Measurements from ENCODE around the gene FGFR1OP2. TPM values are rescaled to one million over a fixed set of nuclear protein-coding genes. Genes with fewer than 3 reads are reported as not detected.

FGFR1OP2 gene
- total RNA-seq, 1 donor from 2014 or later = 39.2 TPM

DNA sequence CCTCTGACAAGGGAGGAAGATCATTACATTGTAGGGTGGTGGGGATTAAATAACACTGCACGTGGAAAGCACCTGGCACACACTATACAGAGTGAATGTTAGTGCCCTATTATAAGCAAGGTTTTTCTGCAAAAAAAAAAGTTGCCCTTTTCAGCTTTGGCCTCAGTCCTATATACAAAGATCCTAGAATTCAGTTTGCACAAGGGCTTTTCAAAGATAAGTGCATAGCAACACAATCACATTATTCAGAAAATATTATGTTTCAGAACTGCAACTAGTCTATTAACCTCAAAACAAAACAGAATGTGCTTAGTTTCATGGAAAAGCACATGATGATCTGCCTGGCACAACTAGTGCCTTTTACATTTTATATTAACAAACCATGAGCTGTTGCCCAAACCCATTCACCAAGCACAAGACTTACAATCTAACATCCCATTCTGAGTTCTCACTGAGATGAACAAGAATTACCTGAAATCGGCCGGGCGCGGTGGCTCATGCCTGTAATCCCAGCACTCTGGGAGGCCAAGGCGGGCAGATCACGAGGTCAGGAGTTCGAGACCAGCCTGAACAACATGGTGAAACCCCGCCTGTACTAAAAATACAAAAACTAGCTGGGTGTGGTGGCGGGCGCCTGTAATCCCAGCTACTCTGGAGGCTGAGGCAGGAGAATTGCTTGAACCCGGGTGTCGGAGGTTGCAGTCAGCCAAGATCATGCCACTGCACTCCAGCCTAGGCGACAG lies 74.1 kb downstream of the FGFR1OP2 start:
- no peak overlapping the region for H2AFZ ChIP-seq (ENCODE audit: low read depth, low read length)
- no peak overlapping the region for H3K9ac ChIP-seq (ENCODE audit: low read length)
- peak overlapping the region; percentile 88 for H3K4me2 ChIP-seq (ENCODE audit: low read length)
- peaks cover 7% of the 10 kb centered on the region for H3K36me3 Mint-ChIP-seq (ENCODE audit: low read depth, unreplicated experiment)
- H3K4me1 Mint-ChIP-seq (ENCODE audit: low read depth, unreplicated experiment) = peaks cover 25% of the 10 kb centered on the region
- H3K27me3 Mint-ChIP-seq (ENCODE audit: low read depth, unreplicated experiment) = no peaks in the 10 kb centered on the region
- H3K79me2 ChIP-seq (ENCODE audit: insufficient read depth, low read length) = peaks cover 54% of the 10 kb centered on the region
- no peak overlapping the region for H3K27ac ChIP-seq (ENCODE audit: low read depth, low read length)
- peak overlapping the region; percentile 43 for H3K27ac Mint-ChIP-seq (ENCODE audit: unreplicated experiment)
- H4K20me1 ChIP-seq (ENCODE audit: insufficient read depth, low read length) = peaks cover 7% of the 10 kb centered on the region
- no peaks in the 10 kb centered on the region for H3K9me3 Mint-ChIP-seq (ENCODE audit: unreplicated experiment)
- no peaks in the 10 kb centered on the region for H3K9me3 ChIP-seq (ENCODE audit: insufficient read depth, low read depth, low read length)
- H3K36me3 ChIP-seq (ENCODE audit: insufficient read depth, low read length) = no peaks in the 10 kb centered on the region
- H3K27me3 ChIP-seq (ENCODE audit: insufficient read depth, low read length) = no peaks in the 10 kb centered on the region
- no peak overlapping the region for H3K4me3 ChIP-seq (ENCODE audit: insufficient read depth, low read depth, low read length)
- peak overlapping the region; percentile 99 for H3K4me3 Mint-ChIP-seq (ENCODE audit: unreplicated experiment)
- no peak for FAIRE-seq
- DNase-seq (ENCODE audit: low read depth) = no peak
- H3K4me1 ChIP-seq (ENCODE audit: insufficient read depth, low read length) = peaks cover 11% of the 10 kb centered on the region
- no peak for TF ChIP-seq EZH2 (IDR thresholded peaks at IDR 0.05; ENCODE audit: insufficient read depth, low read length)
- TF ChIP-seq, protein P1, sequence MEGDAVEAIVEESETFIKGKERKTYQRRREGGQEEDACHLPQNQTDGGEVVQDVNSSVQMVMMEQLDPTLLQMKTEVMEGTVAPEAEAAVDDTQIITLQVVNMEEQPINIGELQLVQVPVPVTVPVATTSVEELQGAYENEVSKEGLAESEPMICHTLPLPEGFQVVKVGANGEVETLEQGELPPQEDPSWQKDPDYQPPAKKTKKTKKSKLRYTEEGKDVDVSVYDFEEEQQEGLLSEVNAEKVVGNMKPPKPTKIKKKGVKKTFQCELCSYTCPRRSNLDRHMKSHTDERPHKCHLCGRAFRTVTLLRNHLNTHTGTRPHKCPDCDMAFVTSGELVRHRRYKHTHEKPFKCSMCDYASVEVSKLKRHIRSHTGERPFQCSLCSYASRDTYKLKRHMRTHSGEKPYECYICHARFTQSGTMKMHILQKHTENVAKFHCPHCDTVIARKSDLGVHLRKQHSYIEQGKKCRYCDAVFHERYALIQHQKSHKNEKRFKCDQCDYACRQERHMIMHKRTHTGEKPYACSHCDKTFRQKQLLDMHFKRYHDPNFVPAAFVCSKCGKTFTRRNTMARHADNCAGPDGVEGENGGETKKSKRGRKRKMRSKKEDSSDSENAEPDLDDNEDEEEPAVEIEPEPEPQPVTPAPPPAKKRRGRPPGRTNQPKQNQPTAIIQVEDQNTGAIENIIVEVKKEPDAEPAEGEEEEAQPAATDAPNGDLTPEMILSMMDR (IDR thresholded peaks at IDR 0.05; ENCODE audit: insufficient read depth, low read depth, low read length) = no peak

DNA sequence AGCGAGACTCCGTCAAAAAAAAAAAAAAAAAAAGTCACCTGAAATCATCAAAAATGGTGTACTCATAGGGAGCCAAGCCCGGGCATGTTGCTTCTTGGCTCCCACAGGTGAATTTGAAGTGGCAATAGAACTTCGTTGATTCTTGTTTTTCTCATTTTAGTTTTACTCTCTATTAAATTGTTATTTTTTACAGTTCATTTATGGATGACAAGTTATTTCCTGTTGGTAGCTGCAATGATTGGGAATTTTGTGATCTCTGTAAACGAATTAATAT lies 74.6 kb downstream of the FGFR1OP2 start:
- Mint-ChIP-seq H3K4me3 (ENCODE audit: unreplicated experiment) (peak overlapping the region; percentile 99), H3K27ac (ENCODE audit: unreplicated experiment) (peak overlapping the region; percentile 83), H3K4me1 (ENCODE audit: low read depth, unreplicated experiment) (peaks cover 27% of the 10 kb centered on the region), H3K9me3 (ENCODE audit: unreplicated experiment) (no peaks in the 10 kb centered on the region), H3K27me3 (ENCODE audit: low read depth, unreplicated experiment) (no peaks in the 10 kb centered on the region), H3K36me3 (ENCODE audit: low read depth, unreplicated experiment) (peaks cover 7% of the 10 kb centered on the region)
- Histone ChIP-seq H3K9ac (ENCODE audit: low read length) (peak overlapping the region; percentile 86), H3K4me2 (ENCODE audit: low read length) (peak overlapping the region; percentile 88), H4K20me1 (ENCODE audit: insufficient read depth, low read length) (peaks cover 7% of the 10 kb centered on the region), H3K27me3 (ENCODE audit: insufficient read depth, low read length) (no peaks in the 10 kb centered on the region), H3K79me2 (ENCODE audit: insufficient read depth, low read length) (peaks cover 52% of the 10 kb centered on the region), H3K27ac (ENCODE audit: low read depth, low read length) (no peak overlapping the region), H3K4me3 (ENCODE audit: insufficient read depth, low read depth, low read length) (peak overlapping the region; percentile 91), H3K4me1 (ENCODE audit: insufficient read depth, low read length) (peaks cover 11% of the 10 kb centered on the region), H3K9me3 (ENCODE audit: insufficient read depth, low read depth, low read length) (no peaks in the 10 kb centered on the region), H3K36me3 (ENCODE audit: insufficient read depth, low read length) (no peaks in the 10 kb centered on the region), H2AFZ (ENCODE audit: low read depth, low read length) (no peak overlapping the region)
- no peak for DNase-seq (ENCODE audit: low read depth)
- TF ChIP-seq EZH2 (IDR thresholded peaks at IDR 0.05; ENCODE audit: insufficient read depth, low read length) = no peak
- TF ChIP-seq, protein P1 (IDR thresholded peaks at IDR 0.05; ENCODE audit: insufficient read depth, low read depth, low read length) = no peak
- no peak for FAIRE-seq

DNA sequence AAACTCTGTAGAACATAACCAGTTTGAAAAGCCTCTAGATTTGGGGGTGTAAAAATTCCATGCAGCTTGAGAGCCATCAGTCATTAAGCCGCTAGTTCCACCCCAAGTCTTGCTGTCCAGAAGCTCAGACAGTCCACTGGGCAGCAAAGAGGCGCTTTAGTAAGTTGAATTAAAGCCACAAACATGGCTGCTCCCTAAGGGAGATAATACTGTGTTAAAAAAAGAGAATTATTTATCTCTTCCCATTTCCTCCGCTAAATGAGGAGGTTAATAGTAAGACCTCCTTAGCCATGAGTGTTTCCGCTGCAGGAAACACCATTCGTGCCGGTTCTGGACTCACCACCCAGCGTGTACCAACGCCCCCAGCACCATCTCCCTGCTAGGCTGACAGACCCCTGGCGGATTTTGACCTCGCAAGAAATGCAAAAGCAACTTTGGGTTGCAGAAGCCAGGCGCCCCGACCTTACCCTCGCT lies 75.4 kb downstream of the FGFR1OP2 start:
- H3K4me1 ChIP-seq (ENCODE audit: insufficient read depth, low read length) = peaks cover 11% of the 10 kb centered on the region
- H2AFZ ChIP-seq (ENCODE audit: low read depth, low read length) = peak overlapping the region; percentile 87
- H3K27ac ChIP-seq (ENCODE audit: low read depth, low read length) = peak overlapping the region; percentile 24
- peak overlapping the region; percentile 99 for H3K4me3 Mint-ChIP-seq (ENCODE audit: unreplicated experiment)
- H3K36me3 Mint-ChIP-seq (ENCODE audit: low read depth, unreplicated experiment) = peaks cover 7% of the 10 kb centered on the region
- no peaks in the 10 kb centered on the region for H3K36me3 ChIP-seq (ENCODE audit: insufficient read depth, low read length)
- FAIRE-seq (no peak), DNase-seq (ENCODE audit: low read depth) (peak; percentile 20)
- H3K4me2 ChIP-seq (ENCODE audit: low read length) = peak overlapping the region; percentile 88
- H3K4me3 ChIP-seq (ENCODE audit: insufficient read depth, low read depth, low read length) = peak overlapping the region; percentile 91
- peak overlapping the region; percentile 83 for H3K27ac Mint-ChIP-seq (ENCODE audit: unreplicated experiment)
- no peaks in the 10 kb centered on the region for H3K27me3 ChIP-seq (ENCODE audit: insufficient read depth, low read length)
- no peak for TF ChIP-seq EZH2 (IDR thresholded peaks at IDR 0.05; ENCODE audit: insufficient read depth, low read length)
- TF ChIP-seq, protein P1 (IDR thresholded peaks at IDR 0.05; ENCODE audit: insufficient read depth, low read depth, low read length) = no peak
- no peaks in the 10 kb centered on the region for H3K9me3 Mint-ChIP-seq (ENCODE audit: unreplicated experiment)
- H3K27me3 Mint-ChIP-seq (ENCODE audit: low read depth, unreplicated experiment) = no peaks in the 10 kb centered on the region
- no peaks in the 10 kb centered on the region for H3K9me3 ChIP-seq (ENCODE audit: insufficient read depth, low read depth, low read length)
- H3K4me1 Mint-ChIP-seq (ENCODE audit: low read depth, unreplicated experiment) = peaks cover 30% of the 10 kb centered on the region
- H3K9ac ChIP-seq (ENCODE audit: low read length) = peak overlapping the region; percentile 86
- peaks cover 7% of the 10 kb centered on the region for H4K20me1 ChIP-seq (ENCODE audit: insufficient read depth, low read length)
- H3K79me2 ChIP-seq (ENCODE audit: insufficient read depth, low read length) = peaks cover 46% of the 10 kb centered on the region

All from astrocyte (in vitro differentiated cells and primary cell).